ENCODE data around the gene DNAH11.

The DNAH11 gene

GRCh38 chr7:21918216-21918615 lies 375.4 kb downstream of the DNAH11 start:
- TF ChIP-seq REST (IDR thresholded peaks at IDR 0.05; ENCODE audit: insufficient replicate concordance, low read depth) (no peak), POLR2AphosphoS5 (IDR thresholded peaks at IDR 0.05; ENCODE audit: low read depth) (no peak), SPI1 (IDR thresholded peaks at IDR 0.05; ENCODE audit: borderline replicate concordance, low read depth) (no peak), GABPA (IDR thresholded peaks at IDR 0.05; ENCODE audit: low read depth) (no peak), CTCF (IDR thresholded peaks at IDR 0.05; ENCODE audit: insufficient read depth, low read length) (no peak)
- no peaks in the 10 kb centered on the region for H3K27me3 ChIP-seq (ENCODE audit: insufficient read depth, poor library complexity, severe bottlenecking)
- no peak overlapping the region for H3K27ac ChIP-seq (replicated peaks)
- no peak overlapping the region for H3K4me3 ChIP-seq (replicated peaks; ENCODE audit: insufficient read depth, low read length)
- DNase-seq (ENCODE audit: low read depth in 1 of 2, low spot score in 1 of 2) = no peak

GRCh38 chr7:21920936-21921335 lies 378.1 kb downstream of the DNAH11 start:
- no peak for DNase-seq (ENCODE audit: low read depth in 1 of 2, low spot score in 1 of 2)
- TF ChIP-seq REST (IDR thresholded peaks at IDR 0.05; ENCODE audit: insufficient replicate concordance, low read depth) (no peak), CTCF (IDR thresholded peaks at IDR 0.05; ENCODE audit: insufficient read depth, low read length) (no peak), GABPA (IDR thresholded peaks at IDR 0.05; ENCODE audit: low read depth) (no peak), POLR2AphosphoS5 (IDR thresholded peaks at IDR 0.05; ENCODE audit: low read depth) (no peak), SPI1 (IDR thresholded peaks at IDR 0.05; ENCODE audit: borderline replicate concordance, low read depth) (no peak)
- no peaks in the 10 kb centered on the region for H3K27me3 ChIP-seq (ENCODE audit: insufficient read depth, poor library complexity, severe bottlenecking)
- H3K4me3 ChIP-seq (replicated peaks; ENCODE audit: insufficient read depth, low read length) = no peak overlapping the region
- H3K27ac ChIP-seq (replicated peaks) = no peak overlapping the region

GRCh38 chr7:21922605-21923004 lies 379.8 kb downstream of the DNAH11 start:
- no peak for DNase-seq (ENCODE audit: low read depth in 1 of 2, low spot score in 1 of 2)
- TF ChIP-seq POLR2AphosphoS5 (IDR thresholded peaks at IDR 0.05; ENCODE audit: low read depth) (no peak), REST (IDR thresholded peaks at IDR 0.05; ENCODE audit: insufficient replicate concordance, low read depth) (no peak), CTCF (IDR thresholded peaks at IDR 0.05; ENCODE audit: insufficient read depth, low read length) (no peak), GABPA (IDR thresholded peaks at IDR 0.05; ENCODE audit: low read depth) (no peak), SPI1 (IDR thresholded peaks at IDR 0.05; ENCODE audit: borderline replicate concordance, low read depth) (no peak)
- H3K27me3 ChIP-seq (ENCODE audit: insufficient read depth, poor library complexity, severe bottlenecking) = no peaks in the 10 kb centered on the region
- H3K4me3 ChIP-seq (replicated peaks; ENCODE audit: insufficient read depth, low read length) = no peak overlapping the region
- H3K27ac ChIP-seq (replicated peaks) = no peak overlapping the region
